Neural cell (in vitro differentiated cells): ENCODE measurements around the gene COLGALT1.

ENCODE experiments used
- POLR2AphosphoS5 ChIP-seq: IDR thresholded peaks from 2 replicates; pipeline ENCODE4 v1.6.1; 2012
- RAD21 ChIP-seq: fragments of 450-650 bp; conservative IDR thresholded peaks from 2 replicates; pipeline ENCODE4 v1.6.1; 2014; ENCODE audit warnings: antibody characterized with exemption, mild to moderate bottlenecking, moderate library complexity
- TF ChIP-seq, protein P1 (sequence below): fragments of 450-650 bp; IDR thresholded peaks from 2 replicates; pipeline ENCODE4 v1.5.1; 2014; ENCODE audit warnings: antibody characterized with exemption, mild to moderate bottlenecking, moderate library complexity; ENCODE audit not compliant: poor library complexity, severe bottlenecking
- TF ChIP-seq, protein P2 (sequence below): IDR thresholded peaks from 2 replicates; pipeline ENCODE4 v1.6.1; 2012; ENCODE audit warnings: borderline replicate concordance

DNA sequence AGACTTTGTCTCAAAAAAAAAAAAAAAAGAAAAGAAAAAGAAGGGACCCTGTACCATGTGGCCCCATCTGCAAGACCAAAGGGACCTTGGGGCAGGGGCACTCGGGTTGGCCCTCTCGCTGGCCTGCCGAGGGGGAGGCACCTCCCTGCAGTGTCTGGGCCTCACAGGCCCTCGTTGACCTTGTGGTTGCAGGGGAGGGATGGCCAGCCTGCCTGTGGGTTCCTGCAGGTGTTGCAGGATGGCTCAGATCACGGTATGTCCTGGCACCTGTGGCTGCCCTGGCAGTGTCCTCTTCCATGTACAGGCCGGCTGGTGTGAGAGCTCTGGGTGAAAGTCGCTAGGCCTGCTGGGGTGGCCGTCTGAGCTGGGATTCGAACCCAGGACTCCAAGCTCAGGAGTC, 48.7 kb upstream of the COLGALT1 start:
- TF ChIP-seq RAD21 (no peak), POLR2AphosphoS5 (no peak)
- TF ChIP-seq, protein P1, sequence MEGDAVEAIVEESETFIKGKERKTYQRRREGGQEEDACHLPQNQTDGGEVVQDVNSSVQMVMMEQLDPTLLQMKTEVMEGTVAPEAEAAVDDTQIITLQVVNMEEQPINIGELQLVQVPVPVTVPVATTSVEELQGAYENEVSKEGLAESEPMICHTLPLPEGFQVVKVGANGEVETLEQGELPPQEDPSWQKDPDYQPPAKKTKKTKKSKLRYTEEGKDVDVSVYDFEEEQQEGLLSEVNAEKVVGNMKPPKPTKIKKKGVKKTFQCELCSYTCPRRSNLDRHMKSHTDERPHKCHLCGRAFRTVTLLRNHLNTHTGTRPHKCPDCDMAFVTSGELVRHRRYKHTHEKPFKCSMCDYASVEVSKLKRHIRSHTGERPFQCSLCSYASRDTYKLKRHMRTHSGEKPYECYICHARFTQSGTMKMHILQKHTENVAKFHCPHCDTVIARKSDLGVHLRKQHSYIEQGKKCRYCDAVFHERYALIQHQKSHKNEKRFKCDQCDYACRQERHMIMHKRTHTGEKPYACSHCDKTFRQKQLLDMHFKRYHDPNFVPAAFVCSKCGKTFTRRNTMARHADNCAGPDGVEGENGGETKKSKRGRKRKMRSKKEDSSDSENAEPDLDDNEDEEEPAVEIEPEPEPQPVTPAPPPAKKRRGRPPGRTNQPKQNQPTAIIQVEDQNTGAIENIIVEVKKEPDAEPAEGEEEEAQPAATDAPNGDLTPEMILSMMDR, result no peak
- TF ChIP-seq, protein P2, sequence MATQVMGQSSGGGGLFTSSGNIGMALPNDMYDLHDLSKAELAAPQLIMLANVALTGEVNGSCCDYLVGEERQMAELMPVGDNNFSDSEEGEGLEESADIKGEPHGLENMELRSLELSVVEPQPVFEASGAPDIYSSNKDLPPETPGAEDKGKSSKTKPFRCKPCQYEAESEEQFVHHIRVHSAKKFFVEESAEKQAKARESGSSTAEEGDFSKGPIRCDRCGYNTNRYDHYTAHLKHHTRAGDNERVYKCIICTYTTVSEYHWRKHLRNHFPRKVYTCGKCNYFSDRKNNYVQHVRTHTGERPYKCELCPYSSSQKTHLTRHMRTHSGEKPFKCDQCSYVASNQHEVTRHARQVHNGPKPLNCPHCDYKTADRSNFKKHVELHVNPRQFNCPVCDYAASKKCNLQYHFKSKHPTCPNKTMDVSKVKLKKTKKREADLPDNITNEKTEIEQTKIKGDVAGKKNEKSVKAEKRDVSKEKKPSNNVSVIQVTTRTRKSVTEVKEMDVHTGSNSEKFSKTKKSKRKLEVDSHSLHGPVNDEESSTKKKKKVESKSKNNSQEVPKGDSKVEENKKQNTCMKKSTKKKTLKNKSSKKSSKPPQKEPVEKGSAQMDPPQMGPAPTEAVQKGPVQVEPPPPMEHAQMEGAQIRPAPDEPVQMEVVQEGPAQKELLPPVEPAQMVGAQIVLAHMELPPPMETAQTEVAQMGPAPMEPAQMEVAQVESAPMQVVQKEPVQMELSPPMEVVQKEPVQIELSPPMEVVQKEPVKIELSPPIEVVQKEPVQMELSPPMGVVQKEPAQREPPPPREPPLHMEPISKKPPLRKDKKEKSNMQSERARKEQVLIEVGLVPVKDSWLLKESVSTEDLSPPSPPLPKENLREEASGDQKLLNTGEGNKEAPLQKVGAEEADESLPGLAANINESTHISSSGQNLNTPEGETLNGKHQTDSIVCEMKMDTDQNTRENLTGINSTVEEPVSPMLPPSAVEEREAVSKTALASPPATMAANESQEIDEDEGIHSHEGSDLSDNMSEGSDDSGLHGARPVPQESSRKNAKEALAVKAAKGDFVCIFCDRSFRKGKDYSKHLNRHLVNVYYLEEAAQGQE, result no peak
